ENCODE measurements around the gene OR51Q1. TPM values are rescaled to one million over a fixed set of nuclear protein-coding genes. Genes with fewer than 3 reads are reported as not detected.

The OR51Q1 gene
- total RNA-seq, 1 donor from 2014 or later, result not detected

DNA sequence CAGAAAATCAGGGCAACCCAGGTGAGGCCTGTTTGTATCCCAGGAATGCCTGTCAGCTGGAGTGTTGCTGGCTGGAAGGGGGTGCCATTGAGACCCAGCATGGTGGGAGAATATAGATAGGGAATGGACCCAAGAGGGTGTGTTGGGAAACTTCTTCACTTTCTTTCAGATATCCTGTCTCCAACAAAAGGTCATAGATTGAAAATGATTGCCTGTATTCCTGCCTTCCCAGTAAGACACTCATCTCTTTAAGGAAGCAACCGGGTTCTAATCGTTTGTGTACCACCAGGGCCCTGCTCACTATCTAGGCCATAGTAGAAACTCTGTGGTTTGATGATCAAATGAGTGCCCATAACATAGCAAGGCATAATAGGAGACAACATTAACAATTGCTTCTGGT is 19.5 kb downstream of the OR51Q1 start, which contains the start of gene OR51I1:
Gene OR51I1, minus strand, starts transcription at position 101 of the 400 bp plus-strand sequence. Its CDS starts 0 bp downstream, at position 101.
- H3K9me3 Mint-ChIP-seq, result peaks cover 2% of the 10 kb centered on the region
- DNase-seq (ENCODE audit: low read depth, low spot score), result no peak
- H3K4me3 Mint-ChIP-seq, result no peak within 1 kb of the TSS
- no peak within 1 kb of the TSS for H3K27ac Mint-ChIP-seq (ENCODE audit: unreplicated experiment)
- H3K36me3 Mint-ChIP-seq (ENCODE audit: low read depth), result no peaks in the 10 kb centered on the region
- peaks cover 25% of the 10 kb centered on the region for H3K27me3 Mint-ChIP-seq (ENCODE audit: low read depth)
- TF ChIP-seq, protein P1, sequence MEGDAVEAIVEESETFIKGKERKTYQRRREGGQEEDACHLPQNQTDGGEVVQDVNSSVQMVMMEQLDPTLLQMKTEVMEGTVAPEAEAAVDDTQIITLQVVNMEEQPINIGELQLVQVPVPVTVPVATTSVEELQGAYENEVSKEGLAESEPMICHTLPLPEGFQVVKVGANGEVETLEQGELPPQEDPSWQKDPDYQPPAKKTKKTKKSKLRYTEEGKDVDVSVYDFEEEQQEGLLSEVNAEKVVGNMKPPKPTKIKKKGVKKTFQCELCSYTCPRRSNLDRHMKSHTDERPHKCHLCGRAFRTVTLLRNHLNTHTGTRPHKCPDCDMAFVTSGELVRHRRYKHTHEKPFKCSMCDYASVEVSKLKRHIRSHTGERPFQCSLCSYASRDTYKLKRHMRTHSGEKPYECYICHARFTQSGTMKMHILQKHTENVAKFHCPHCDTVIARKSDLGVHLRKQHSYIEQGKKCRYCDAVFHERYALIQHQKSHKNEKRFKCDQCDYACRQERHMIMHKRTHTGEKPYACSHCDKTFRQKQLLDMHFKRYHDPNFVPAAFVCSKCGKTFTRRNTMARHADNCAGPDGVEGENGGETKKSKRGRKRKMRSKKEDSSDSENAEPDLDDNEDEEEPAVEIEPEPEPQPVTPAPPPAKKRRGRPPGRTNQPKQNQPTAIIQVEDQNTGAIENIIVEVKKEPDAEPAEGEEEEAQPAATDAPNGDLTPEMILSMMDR (conservative IDR thresholded peaks at IDR 0.05), result no peak
- H3K4me1 Mint-ChIP-seq, result no peaks in the 10 kb centered on the region

DNA sequence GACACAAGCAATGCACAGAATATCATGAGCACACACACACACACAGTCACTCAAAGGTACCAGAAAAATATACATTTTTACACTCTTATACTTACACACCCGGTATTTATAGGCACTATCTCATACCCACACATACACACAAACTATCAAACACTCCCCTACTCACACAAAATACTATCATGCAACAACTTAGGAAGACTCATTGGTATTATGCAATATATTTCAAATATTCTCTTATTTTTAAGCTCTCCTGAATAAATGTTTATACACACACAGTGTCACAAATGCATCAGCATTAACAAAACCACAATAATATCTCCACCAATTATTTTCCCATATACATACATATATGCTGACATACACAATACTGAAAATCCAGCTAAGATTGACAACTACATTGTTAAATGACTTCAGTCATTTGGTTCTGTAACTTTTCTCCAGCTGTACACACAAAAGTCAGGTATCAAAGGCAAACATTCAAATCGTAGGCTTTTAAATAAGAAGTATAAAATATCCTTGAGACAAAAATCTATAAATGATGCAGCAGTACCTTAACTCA is 22.0 kb downstream of the OR51Q1 start:
- peaks cover 2% of the 10 kb centered on the region for H3K9me3 Mint-ChIP-seq
- H3K36me3 Mint-ChIP-seq (ENCODE audit: low read depth), result no peaks in the 10 kb centered on the region
- peaks cover 23% of the 10 kb centered on the region for H3K27me3 Mint-ChIP-seq (ENCODE audit: low read depth)
- H3K27ac Mint-ChIP-seq (ENCODE audit: unreplicated experiment), result no peak overlapping the region
- DNase-seq (ENCODE audit: low read depth, low spot score), result no peak
- H3K4me1 Mint-ChIP-seq, result no peaks in the 10 kb centered on the region
- TF ChIP-seq, protein P1 (conservative IDR thresholded peaks at IDR 0.05), result no peak
- H3K4me3 Mint-ChIP-seq, result no peak overlapping the region

DNA sequence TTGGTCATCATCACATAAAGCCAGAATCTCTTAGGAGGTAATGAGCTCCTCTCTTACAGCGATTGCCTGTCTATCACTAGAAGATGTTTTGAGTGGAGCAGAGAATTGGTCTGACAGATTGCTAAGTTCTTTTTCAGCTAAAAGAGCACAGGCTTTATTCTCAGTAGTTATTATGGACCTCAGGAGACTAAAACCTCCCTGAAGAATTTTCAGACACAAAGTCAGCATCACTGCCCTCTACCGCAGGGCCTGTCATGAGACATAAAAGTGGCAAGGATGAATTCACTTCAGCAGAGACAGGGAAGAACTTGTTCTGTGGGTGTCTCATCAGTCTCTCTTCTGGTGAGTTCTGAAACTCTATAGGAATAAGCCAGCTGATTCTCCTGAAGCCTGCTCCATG is 27.1 kb downstream of the OR51Q1 start, which contains the start of gene OR51I2:
Gene OR51I2, plus strand, starts transcription at position 301 of the 400 bp plus-strand sequence. CDS start 4,166 bp downstream, outside the sequence.
- DNase-seq (ENCODE audit: low read depth, low spot score), result no peak
- Mint-ChIP-seq H3K27me3 (ENCODE audit: low read depth) (peaks cover 27% of the 10 kb centered on the region), H3K4me3 (no peak within 1 kb of the TSS), H3K36me3 (ENCODE audit: low read depth) (no peaks in the 10 kb centered on the region), H3K27ac (ENCODE audit: unreplicated experiment) (no peak within 1 kb of the TSS), H3K4me1 (no peaks in the 10 kb centered on the region), H3K9me3 (no peaks in the 10 kb centered on the region)
- TF ChIP-seq, protein P1 (conservative IDR thresholded peaks at IDR 0.05), result no peak

DNA sequence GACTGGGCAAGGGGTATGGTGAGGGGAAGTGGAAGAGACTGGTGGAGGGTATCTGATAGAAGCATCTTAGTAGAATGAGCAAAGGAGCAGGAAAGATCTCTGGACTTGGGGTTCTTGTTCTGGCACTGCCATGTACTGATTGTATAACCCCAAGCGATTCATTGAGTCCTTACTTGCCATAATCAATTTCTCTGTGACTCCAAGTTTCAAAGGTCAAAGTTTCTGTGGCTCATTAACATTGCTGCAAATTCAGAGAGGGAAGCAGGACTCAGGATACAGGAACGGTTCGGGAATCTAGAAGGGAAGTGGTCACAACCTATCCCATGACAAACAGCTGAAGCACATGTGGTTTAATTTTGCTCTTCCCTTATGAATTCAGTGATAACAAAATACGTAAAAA is 27.5 kb downstream of the OR51Q1 start:
- TF ChIP-seq, protein P1 (conservative IDR thresholded peaks at IDR 0.05), result no peak
- DNase-seq (ENCODE audit: low read depth, low spot score), result no peak
- H3K27ac Mint-ChIP-seq (ENCODE audit: unreplicated experiment), result no peak overlapping the region
- H3K36me3 Mint-ChIP-seq (ENCODE audit: low read depth), result no peaks in the 10 kb centered on the region
- H3K9me3 Mint-ChIP-seq, result no peaks in the 10 kb centered on the region
- no peaks in the 10 kb centered on the region for H3K4me1 Mint-ChIP-seq
- peaks cover 27% of the 10 kb centered on the region for H3K27me3 Mint-ChIP-seq (ENCODE audit: low read depth)
- H3K4me3 Mint-ChIP-seq, result no peak overlapping the region

DNA sequence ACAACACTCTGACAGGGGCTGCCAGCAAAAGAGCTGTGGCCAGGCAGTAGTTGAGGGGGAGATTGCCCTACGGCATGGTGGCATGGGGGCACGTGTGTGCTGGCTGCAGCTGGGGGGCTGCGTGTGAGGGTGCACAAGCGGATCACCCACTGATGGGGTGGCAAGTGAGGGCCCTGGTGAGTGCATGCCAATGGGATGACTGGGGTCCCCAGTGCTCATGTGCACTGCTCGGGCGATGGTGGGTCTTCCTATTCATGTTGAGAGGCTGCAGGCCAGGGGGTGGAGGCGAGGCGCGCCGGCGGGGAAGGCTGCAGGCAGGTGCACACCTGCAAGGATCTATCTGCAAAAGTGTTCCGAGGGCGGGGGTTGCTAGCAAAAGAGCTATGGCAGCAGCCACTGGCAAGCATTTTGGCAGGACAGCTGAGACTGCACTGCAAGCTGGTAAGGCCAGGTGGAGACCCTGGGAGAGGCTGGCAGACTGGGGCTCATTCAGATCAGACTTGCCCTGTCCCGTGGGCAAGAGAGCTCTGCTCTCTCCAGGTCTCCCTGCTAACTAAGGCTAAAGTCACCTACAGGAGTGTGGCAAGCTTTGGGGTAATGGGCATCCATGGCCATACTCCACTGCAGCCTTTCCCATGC is 39.2 kb downstream of the OR51Q1 start:
- H3K4me1 Mint-ChIP-seq, result no peaks in the 10 kb centered on the region
- H3K9me3 Mint-ChIP-seq, result peaks cover 2% of the 10 kb centered on the region
- no peak overlapping the region for H3K4me3 Mint-ChIP-seq
- no peaks in the 10 kb centered on the region for H3K36me3 Mint-ChIP-seq (ENCODE audit: low read depth)
- TF ChIP-seq, protein P1 (conservative IDR thresholded peaks at IDR 0.05), result no peak
- no peak for DNase-seq (ENCODE audit: low read depth, low spot score)
- H3K27me3 Mint-ChIP-seq (ENCODE audit: low read depth), result no peaks in the 10 kb centered on the region
- H3K27ac Mint-ChIP-seq (ENCODE audit: unreplicated experiment), result no peak overlapping the region
